Spleen (tissue), 11 donors: ENCODE data around the gene TUBB4A. TPM values are rescaled to one million over a fixed set of nuclear protein-coding genes. Genes with fewer than 3 reads are reported as not detected.

ENCODE experiments used
- DNase-seq: peaks from one replicate; pipeline ENCODE4 v3.0.0-alpha.2; 2020
- H3K27ac ChIP-seq, 8 donors: fragments of 200-600 bp; sonication (generic) in 7 of 8; 1 replicate in 4 of 8; 2 replicates in 4 of 8; pipeline versions ENCODE4 v1.5.0 to v1.8.0; 2016 to 2021; ENCODE audit warnings: inconsistent platforms in 4 of 8, mild to moderate bottlenecking in 4 of 8, moderate library complexity in 1 of 8
- H3K27me3 ChIP-seq, 7 donors: fragments of 200-600 bp; sonication (generic) in 6 of 7; replicated peaks in 1 of 7; 1 replicate in 4 of 7; 2 replicates in 3 of 7; pipeline versions ENCODE4 v1.5.0 to v1.8.0; 2016 to 2021; ENCODE audit warnings: inconsistent platforms in 3 of 7, mild to moderate bottlenecking in 1 of 7
- H3K36me3 ChIP-seq, 6 donors: fragments of 200-600 bp; sonication (generic) in 5 of 6; 1 replicate in 4 of 6; 2 replicates in 2 of 6; pipeline versions ENCODE4 v1.5.0 to v1.8.0; 2016 to 2021; ENCODE audit warnings: inconsistent platforms in 2 of 6
- H3K4me1 ChIP-seq, 6 donors: fragments of 200-600 bp; sonication (generic) in 5 of 6; 1 replicate in 3 of 6; 2 replicates in 3 of 6; pipeline versions ENCODE4 v1.5.0 to v1.8.0; 2016 to 2021; ENCODE audit warnings: inconsistent platforms in 3 of 6
- H3K4me3 ChIP-seq, 8 donors: fragments of 200-600 bp; sonication (generic) in 7 of 8; 1 replicate in 4 of 8; 2 replicates in 4 of 8; pipeline versions ENCODE4 v1.5.0 to v1.8.0; 2016 to 2021; ENCODE audit warnings: inconsistent platforms in 4 of 8, mild to moderate bottlenecking in 4 of 8, moderate library complexity in 2 of 8
- H3K9me3 ChIP-seq, 8 donors: fragments of 200-600 bp; sonication (generic) in 7 of 8; 1 replicate in 4 of 8; 2 replicates in 4 of 8; pipeline versions ENCODE4 v1.5.0 to v1.8.0; 2016 to 2021; ENCODE audit warnings: inconsistent platforms in 4 of 8
- CTCF ChIP-seq, 11 experiments: fragments of 200-600 bp in 7 of 11; fragments of 450-650 bp in 4 of 11; sonication (generic) in 4 of 11; IDR thresholded peaks in 8 of 11; conservative IDR thresholded peaks in 3 of 11; 1 replicate in 7 of 11; 2 replicates in 4 of 11; pipeline versions ENCODE4 v1.4.0 to v1.8.0; 2016 to 2021; ENCODE audit warnings: antibody characterized with exemption in 11 of 11, inconsistent platforms in 4 of 11, mild to moderate bottlenecking in 1 of 11
- POLR2A ChIP-seq, 3 donors: fragments of 450-650 bp; IDR thresholded peaks; one replicate each; pipeline ENCODE4 v1.5.1; 2017; ENCODE audit warnings: antibody characterized with exemption in 3 of 3, mild to moderate bottlenecking in 1 of 3
- POLR2AphosphoS5 ChIP-seq, 3 donors: sonication (generic); formaldehyde crosslinking; IDR thresholded peaks; one replicate each; pipeline ENCODE4 v1.5.1; 2017; ENCODE audit warnings: antibody characterized with exemption in 3 of 3
- WGBS, 5 donors: extraction: QIAGEN DNeasy Blood & Tissue Kit in 3 of 5; methylation state at CpG; one replicate each; pipeline versions ENCODE4 v1.1.5 to v1.1.7; 2013 to 2018; 5-methylcytosine and 5-hydroxymethylcytosine counted together
- intact Hi-C: fragments of 100-400 bp; cut with DNase I; formaldehyde crosslinking; loops from one replicate; pipeline ENCODE4 v1.15.0; 2023; ENCODE audit warnings: low total_unique reads
- polyA plus RNA-seq, 3 donors: library from polyadenylated mRNA; stranded (reverse); fragments of 200-250 nt; gene quantifications; one replicate each; pipeline ENCODE4 v1.2.1, GENCODE V29; 2013
- total RNA-seq, 7 donors: library from RNA; depleted of rRNA in 3 of 7; stranded (reverse); fragments of >200 nt in 3 of 7; fragmentation: NEBNext Ultra II Directional in 4 of 7; extraction: Animal tissue kit (Norgen Biotek cat#: 25700) in 4 of 7; gene quantifications; one replicate each; pipeline versions ENCODE4 v1.1.0 to v1.2.1, GENCODE V29; 2016 to 2021
- donor health status: healthy with polysubstance abuse.
- donor health status: DM: no; HTN: no; CAD: no; lungs with moderate emphysema.
- donor health status: DM: no; HTN: no; CAD: no.
- donor health status: Bipolar disorder and iron deficiency.
- donor health status: healthy.
- donor health status: DM: no; HTN: no; CAD: no.
- donor health status: DM: yes; HTN: yes; CAD: no.

The TUBB4A gene
- total and polyA plus RNA-seq, 10 donors = 1.7 to 23.8 (median 15.8) TPM

- DNase-seq = no peak
- peaks cover 3 to 48% (median 18%) of the 10 kb centered on the region in 6 donors for H3K36me3 ChIP-seq
- 95 to 98% (median 95%) methylated on average over 19 of the region's 19 CpGs for WGBS, 5 donors
- H3K4me1 ChIP-seq = no peaks in the 10 kb centered on the region
- intact Hi-C loops = no loop called here
- no peak overlapping the region for H3K4me3 ChIP-seq
- peaks cover 5 to 30% (median 22%) of the 10 kb centered on the region in 8 donors for H3K9me3 ChIP-seq
- TF ChIP-seq POLR2A (IDR thresholded peaks at IDR 0.05) (no peak), CTCF (IDR thresholded peaks at IDR 0.05 in 8 of 11, conservative IDR thresholded peaks at IDR 0.05 in 3 of 11) (no peak), POLR2AphosphoS5 (IDR thresholded peaks at IDR 0.05) (no peak)
- no peaks in the 10 kb centered on the region for H3K27me3 ChIP-seq
- no peak overlapping the region for H3K27ac ChIP-seq
Measured at GRCh38 chr19:6452223-6452614, 49.9 kb downstream of the TUBB4A start.

GRCh38 chr19:6451583-6452222, 50.4 kb downstream of the TUBB4A start:
- H3K27me3 ChIP-seq = no peaks in the 10 kb centered on the region
- H3K36me3 ChIP-seq = peaks cover 3 to 51% (median 18%) of the 10 kb centered on the region in 6 donors
- 84 to 92% (median 90%) methylated on average over 6 to 7 of the region's 7 CpGs for WGBS, 5 donors
- no peak overlapping the region for H3K27ac ChIP-seq
- H3K4me1 ChIP-seq = no peaks in the 10 kb centered on the region
- H3K9me3 ChIP-seq = peaks cover 5 to 30% (median 22%) of the 10 kb centered on the region in 8 donors
- TF ChIP-seq POLR2AphosphoS5 (IDR thresholded peaks at IDR 0.05) (no peak), CTCF (IDR thresholded peaks at IDR 0.05 in 8 of 11, conservative IDR thresholded peaks at IDR 0.05 in 3 of 11) (no peak), POLR2A (IDR thresholded peaks at IDR 0.05) (no peak)
- H3K4me3 ChIP-seq = no peak overlapping the region
- DNase-seq = no peak
- intact Hi-C loops = no loop called here

- Histone ChIP-seq H3K27ac (no peak overlapping the region), H3K36me3 (peaks cover 3 to 51% (median 16%) of the 10 kb centered on the region in 6 donors), H3K4me1 (no peaks in the 10 kb centered on the region), H3K4me3 (no peak overlapping the region), H3K27me3 (no peaks in the 10 kb centered on the region), H3K9me3 (peaks cover 5 to 32% (median 19%) of the 10 kb centered on the region in 8 donors)
- WGBS, 5 donors = 93 to 95% (median 94%) methylated on average over 5 of the region's 5 CpGs
- no peak for DNase-seq
- intact Hi-C loops = no loop called here
- no peak for TF ChIP-seq POLR2AphosphoS5 (IDR thresholded peaks at IDR 0.05)
- TF ChIP-seq CTCF (IDR thresholded peaks at IDR 0.05 in 8 of 11, conservative IDR thresholded peaks at IDR 0.05 in 3 of 11) = no peak
- TF ChIP-seq POLR2A (IDR thresholded peaks at IDR 0.05) = no peak
Measured at GRCh38 chr19:6450166-6450565, 51.9 kb downstream of the TUBB4A start.

GRCh38 chr19:6448045-6448444, 54.1 kb downstream of the TUBB4A start:
- H3K27me3 ChIP-seq = no peaks in the 10 kb centered on the region
- WGBS, 5 donors = 88 to 93% (median 91%) methylated on average over 3 of the region's 3 CpGs

More at GRCh38 chr19:6448045-6448444, 54.1 kb downstream of the TUBB4A start:
- H3K4me3 ChIP-seq = no peak overlapping the region
- peaks cover 0 to 31% (median 0%) of the 10 kb centered on the region in 6 donors for H3K36me3 ChIP-seq
- intact Hi-C loops = no loop called here
- no peaks in the 10 kb centered on the region for H3K4me1 ChIP-seq
- TF ChIP-seq POLR2A (IDR thresholded peaks at IDR 0.05) = no peak
- TF ChIP-seq CTCF (IDR thresholded peaks at IDR 0.05 in 8 of 11, conservative IDR thresholded peaks at IDR 0.05 in 3 of 11) = no peak
- no peak for TF ChIP-seq POLR2AphosphoS5 (IDR thresholded peaks at IDR 0.05)
- H3K27ac ChIP-seq = no peak overlapping the region
- DNase-seq = no peak
- H3K9me3 ChIP-seq = peaks cover 0 to 12% (median 0%) of the 10 kb centered on the region in 8 donors
